Measurements from ENCODE around the gene KIAA1958. TPM values are rescaled to one million over a fixed set of nuclear protein-coding genes. Genes with fewer than 3 reads are reported as not detected.

KIAA1958 gene
- total and polyA plus RNA-seq, 2 of the 4 experiments (the other 2 are of a cell fraction), result 0.65 to 1.8 TPM

DNA sequence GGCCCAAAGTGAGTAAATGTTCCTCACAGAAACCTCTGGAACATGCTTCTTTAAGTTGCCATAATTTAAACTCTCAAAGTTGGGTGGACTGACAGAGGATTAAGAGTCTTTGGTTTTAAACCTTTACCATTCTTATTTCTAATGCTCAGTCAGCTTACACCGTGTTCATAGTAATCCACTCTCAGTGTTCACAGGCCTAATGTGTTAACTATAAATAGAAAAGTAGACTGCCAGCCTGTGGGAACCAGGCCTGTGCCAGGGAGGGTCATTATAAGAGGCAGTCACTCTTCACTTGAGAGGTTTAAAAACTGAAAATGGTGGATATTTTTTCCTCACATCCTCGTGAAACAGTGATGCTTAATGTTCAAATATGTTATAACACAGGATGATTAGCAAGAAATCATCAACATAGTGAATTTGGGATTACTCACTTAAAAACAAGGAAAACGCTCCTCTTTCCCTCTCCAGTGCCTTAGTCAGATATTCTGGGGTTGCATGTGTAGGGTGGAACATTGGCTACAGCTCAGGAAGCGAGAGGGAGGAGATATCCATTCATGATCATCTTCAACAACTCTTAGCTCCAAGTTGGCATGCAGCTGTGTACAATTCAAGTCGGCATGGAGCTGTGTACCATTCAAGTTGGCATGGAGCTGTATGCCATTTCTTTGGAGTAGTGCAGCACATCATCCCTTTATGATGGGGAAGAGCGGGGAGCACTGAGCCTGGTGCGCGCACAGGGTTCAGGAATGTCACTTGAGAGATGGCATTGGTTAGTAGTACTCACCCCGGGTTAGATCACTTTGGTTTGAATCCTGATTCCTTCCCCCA is 65.8 kb downstream of the KIAA1958 start:
- CTCF ChIA-PET, result interaction anchor here (0.6 kb wide), 1 partner anchor 19 kb away, joined by 3 read pairs; no protein-coding TSS in a partner anchor
- POLR2A ChIA-PET (ENCODE audit: unreplicated experiment), result no interaction called here
- in situ Hi-C loops (cut with MboI; ENCODE audit: low sequenced_read_pairs) (no loop called here), dilution Hi-C loops (cut with HindIII; ENCODE audit: low sequenced_read_pairs, unreplicated experiment) (no loop called here), intact Hi-C loops (cut with micrococcal nuclease) (no loop called here)
- WGBS, 2 experiments (ENCODE audit: extremely low coverage in 2 of 2, insufficient read length in 1 of 2), result no CpG with 5 or more reads among the region's 9 CpGs
- H3K56ac ChIP-seq (ENCODE audit: extremely low read depth, insufficient read depth, low read length), result no peak overlapping the region
- ATAC-seq (ENCODE audit: low read depth) (no peak), DNase-seq (no peak)
- no peaks in the 10 kb centered on the region for H3K9me3 ChIP-seq (ENCODE audit: control insufficient read depth, insufficient read depth, low read length)
- no peak overlapping the region for H3K27ac ChIP-seq (ENCODE audit: insufficient read depth, low read length)
- H3K4me1 ChIP-seq (ENCODE audit: control insufficient read depth, insufficient read depth, low read length), result peaks cover 15% of the 10 kb centered on the region
- H2BK20ac ChIP-seq (ENCODE audit: low read depth, low read length), result no peak overlapping the region
- H2AK5ac ChIP-seq (ENCODE audit: low read depth, low read length), result peak overlapping the region; percentile 29; the same call in 1 of the 2 replicates
- no peak overlapping the region for H3K14ac ChIP-seq (replicated peaks; ENCODE audit: low read depth, low read length)
- no peak overlapping the region for H3K23ac ChIP-seq (ENCODE audit: low read depth, low read length)
- no peak overlapping the region for H3K18ac ChIP-seq (ENCODE audit: low read depth, low read length)
- 0 out of 2 replicates have a peak overlapping the region, but pooled peaks have one; percentile 33 for H3K4ac ChIP-seq (ENCODE audit: low read depth, low read length)
- H4K91ac ChIP-seq (ENCODE audit: insufficient read depth, low read depth, low read length), result no peak overlapping the region; the same call in 1 of the 2 replicates
- H3K9ac ChIP-seq (ENCODE audit: low read depth, low read length), result no peak overlapping the region
- H2BK15ac ChIP-seq (ENCODE audit: low read depth, low read length), result no peak overlapping the region
- H3K4me2 ChIP-seq (ENCODE audit: low read depth, low read length), result no peak overlapping the region
- H4K20me1 ChIP-seq (ENCODE audit: insufficient read depth, low read length), result no peaks in the 10 kb centered on the region
- H2AFZ ChIP-seq (replicated peaks; ENCODE audit: low read length, poor library complexity), result no peak overlapping the region
- no peak overlapping the region for H4K5ac ChIP-seq (ENCODE audit: low read depth, low read length)
- H3K27me3 ChIP-seq (ENCODE audit: control insufficient read depth, insufficient read depth, low read length), result peaks cover 4% of the 10 kb centered on the region; the same call in 1 of the 2 replicates
- H3K36me3 ChIP-seq (ENCODE audit: control insufficient read depth, insufficient read depth, low read length), result no peaks in the 10 kb centered on the region
- H3K9me1 ChIP-seq (ENCODE audit: insufficient read depth, low read length), result peaks cover 9% of the 10 kb centered on the region; the same call in 1 of the 2 replicates
- no peak overlapping the region for H2BK5ac ChIP-seq (ENCODE audit: low read depth, low read length, poor library complexity, severe bottlenecking)
- H4K8ac ChIP-seq (ENCODE audit: low read depth in 2 of 2, low read length in 2 of 2), result no peak overlapping the region
- H3K4me3 ChIP-seq (ENCODE audit: insufficient read depth, low read depth, low read length), result no peak overlapping the region
- no peak overlapping the region for H2BK120ac ChIP-seq (ENCODE audit: low read depth, low read length)
- BruUV-seq (replicated peaks), result no TSS peak
- H3K79me1 ChIP-seq (ENCODE audit: low read depth in 1 of 2, low read length in 2 of 2), result peaks cover 3 to 4% of the 10 kb centered on the region in 2 experiments; a peak in 1 of 4 replicates
- H2AK9ac ChIP-seq (replicated peaks; ENCODE audit: low read depth, low read length, poor library complexity), result no peak overlapping the region
- TF ChIP-seq MXI1 (IDR thresholded peaks at IDR 0.05; ENCODE audit: borderline replicate concordance, low read depth, low read length) (no peak), RCOR1 (IDR thresholded peaks at IDR 0.05; ENCODE audit: insufficient replicate concordance, low read length) (no peak), MAFK (IDR thresholded peaks at IDR 0.05; ENCODE audit: low read depth, low read length) (no peak), MAZ (IDR thresholded peaks at IDR 0.05; ENCODE audit: borderline replicate concordance, low read depth, low read length) (no peak), CHD1 (IDR thresholded peaks at IDR 0.05; ENCODE audit: low read depth, low read length) (no peak), POLR2A (IDR thresholded peaks at IDR 0.05; ENCODE audit: low read depth, low read length) (no peak), BHLHE40 (IDR thresholded peaks at IDR 0.05; ENCODE audit: low read depth, low read length) (no peak), NFE2L2 (IDR thresholded peaks at IDR 0.05; ENCODE audit: low read depth, low read length) (no peak), RFX5 (IDR thresholded peaks at IDR 0.05; ENCODE audit: low read depth, low read length) (no peak), SMC3 (IDR thresholded peaks at IDR 0.05; ENCODE audit: low read depth, low read length) (no peak), CEBPB (IDR thresholded peaks at IDR 0.05; ENCODE audit: low read depth, low read length) (no peak)
- TF ChIP-seq, protein P1, sequence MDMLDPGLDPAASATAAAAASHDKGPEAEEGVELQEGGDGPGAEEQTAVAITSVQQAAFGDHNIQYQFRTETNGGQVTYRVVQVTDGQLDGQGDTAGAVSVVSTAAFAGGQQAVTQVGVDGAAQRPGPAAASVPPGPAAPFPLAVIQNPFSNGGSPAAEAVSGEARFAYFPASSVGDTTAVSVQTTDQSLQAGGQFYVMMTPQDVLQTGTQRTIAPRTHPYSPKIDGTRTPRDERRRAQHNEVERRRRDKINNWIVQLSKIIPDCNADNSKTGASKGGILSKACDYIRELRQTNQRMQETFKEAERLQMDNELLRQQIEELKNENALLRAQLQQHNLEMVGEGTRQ (IDR thresholded peaks at IDR 0.05; ENCODE audit: low read depth, low read length), result no peak
- TF ChIP-seq, protein P2, sequence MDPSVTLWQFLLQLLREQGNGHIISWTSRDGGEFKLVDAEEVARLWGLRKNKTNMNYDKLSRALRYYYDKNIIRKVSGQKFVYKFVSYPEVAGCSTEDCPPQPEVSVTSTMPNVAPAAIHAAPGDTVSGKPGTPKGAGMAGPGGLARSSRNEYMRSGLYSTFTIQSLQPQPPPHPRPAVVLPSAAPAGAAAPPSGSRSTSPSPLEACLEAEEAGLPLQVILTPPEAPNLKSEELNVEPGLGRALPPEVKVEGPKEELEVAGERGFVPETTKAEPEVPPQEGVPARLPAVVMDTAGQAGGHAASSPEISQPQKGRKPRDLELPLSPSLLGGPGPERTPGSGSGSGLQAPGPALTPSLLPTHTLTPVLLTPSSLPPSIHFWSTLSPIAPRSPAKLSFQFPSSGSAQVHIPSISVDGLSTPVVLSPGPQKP (IDR thresholded peaks at IDR 0.05; ENCODE audit: borderline replicate concordance, low read depth, low read length), result no peak
- TF ChIP-seq, protein P3, sequence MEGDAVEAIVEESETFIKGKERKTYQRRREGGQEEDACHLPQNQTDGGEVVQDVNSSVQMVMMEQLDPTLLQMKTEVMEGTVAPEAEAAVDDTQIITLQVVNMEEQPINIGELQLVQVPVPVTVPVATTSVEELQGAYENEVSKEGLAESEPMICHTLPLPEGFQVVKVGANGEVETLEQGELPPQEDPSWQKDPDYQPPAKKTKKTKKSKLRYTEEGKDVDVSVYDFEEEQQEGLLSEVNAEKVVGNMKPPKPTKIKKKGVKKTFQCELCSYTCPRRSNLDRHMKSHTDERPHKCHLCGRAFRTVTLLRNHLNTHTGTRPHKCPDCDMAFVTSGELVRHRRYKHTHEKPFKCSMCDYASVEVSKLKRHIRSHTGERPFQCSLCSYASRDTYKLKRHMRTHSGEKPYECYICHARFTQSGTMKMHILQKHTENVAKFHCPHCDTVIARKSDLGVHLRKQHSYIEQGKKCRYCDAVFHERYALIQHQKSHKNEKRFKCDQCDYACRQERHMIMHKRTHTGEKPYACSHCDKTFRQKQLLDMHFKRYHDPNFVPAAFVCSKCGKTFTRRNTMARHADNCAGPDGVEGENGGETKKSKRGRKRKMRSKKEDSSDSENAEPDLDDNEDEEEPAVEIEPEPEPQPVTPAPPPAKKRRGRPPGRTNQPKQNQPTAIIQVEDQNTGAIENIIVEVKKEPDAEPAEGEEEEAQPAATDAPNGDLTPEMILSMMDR (conservative IDR thresholded peaks at IDR 0.05; ENCODE audit: low read depth, low read length), result no peak
